Lower leg skin (tissue), 4 donors: Measurements from ENCODE around the gene SESN1. TPM values are rescaled to one million over a fixed set of nuclear protein-coding genes. Genes with fewer than 3 reads are reported as not detected.

ENCODE experiments used
- DNase-seq, 2 donors: peaks; one replicate each; pipeline ENCODE4 v3.0.0-alpha.2; 2019; ENCODE audit warnings: low spot score in 2 of 2
- H3K4me3 ChIP-seq: fragments of 200-600 bp; sonication (generic); 2 replicates; pipeline ENCODE4 v1.5.1; 2017; ENCODE audit warnings: mild to moderate bottlenecking, low read depth; ENCODE audit not compliant: poor library complexity, severe bottlenecking
- CTCF ChIP-seq, 3 donors: fragments of 450-650 bp; IDR thresholded peaks; one replicate each; pipeline ENCODE4 v1.5.1; 2016; ENCODE audit warnings: antibody characterized with exemption in 3 of 3, mild to moderate bottlenecking in 3 of 3, moderate library complexity in 2 of 3
- POLR2A ChIP-seq, 2 donors: fragments of 450-650 bp; IDR thresholded peaks; one replicate each; pipeline ENCODE4 v1.6.1; 2016 to 2017; ENCODE audit warnings: antibody characterized with exemption in 2 of 2, mild to moderate bottlenecking in 1 of 2, moderate library complexity in 1 of 2
- WGBS, 2 donors: methylation state at CpG; one replicate each; pipeline ENCODE4 v1.1.5; 2018; 5-methylcytosine and 5-hydroxymethylcytosine counted together
- intact Hi-C: fragments of 100-400 bp; cut with DNase I; formaldehyde crosslinking; loops from one replicate; pipeline ENCODE4 v1.15.0; 2023; ENCODE audit warnings: low total_unique reads
- total RNA-seq, 4 donors: library from RNA; depleted of rRNA; stranded (reverse); fragments of >200 nt; gene quantifications; one replicate each; pipeline ENCODE4 v1.1.0, GENCODE V29; 2016

Gene SESN1
- total RNA-seq, 4 donors from 2014 or later: 47.9 to 165 (median 110) TPM

- H3K4me3 ChIP-seq: no peak overlapping the region
- TF ChIP-seq CTCF (IDR thresholded peaks at IDR 0.05) (no peak), POLR2A (IDR thresholded peaks at IDR 0.05) (no peak)
- 88 to 91% methylated on average over 5 of the region's 5 CpGs for WGBS, 2 donors
- no peak for DNase-seq
- intact Hi-C loops: no loop called here
Measured at GRCh38 chr6:109062216-109062615, 32.4 kb downstream of the SESN1 start.

GRCh38 chr6:109060571-109060970 lies 34.1 kb downstream of the SESN1 start:
- DNase-seq: no peak
- intact Hi-C loops: no loop called here
- H3K4me3 ChIP-seq: no peak overlapping the region
- TF ChIP-seq CTCF (IDR thresholded peaks at IDR 0.05): no peak
- TF ChIP-seq POLR2A (IDR thresholded peaks at IDR 0.05): no peak
- WGBS, 2 donors: 40 to 55% methylated on average over 2 of the region's 2 CpGs

GRCh38 chr6:109059571-109060021 lies 35.0 kb downstream of the SESN1 start:
- intact Hi-C loops: no loop called here
- H3K4me3 ChIP-seq: no peak overlapping the region
- DNase-seq: no peak
- WGBS, 2 donors: 39 to 40% methylated on average over 4 of the region's 4 CpGs
- TF ChIP-seq CTCF (IDR thresholded peaks at IDR 0.05): no peak

GRCh38 chr6:109059153-109059552 lies 35.5 kb downstream of the SESN1 start:
- DNase-seq: no peak
- no peak overlapping the region for H3K4me3 ChIP-seq
- WGBS, 2 donors: 57 to 66% methylated on average over 3 of the region's 3 CpGs
- no peak for TF ChIP-seq POLR2A (IDR thresholded peaks at IDR 0.05)
- no peak for TF ChIP-seq CTCF (IDR thresholded peaks at IDR 0.05)
- intact Hi-C loops: no loop called here

- no peak overlapping the region for H3K4me3 ChIP-seq
- 55 to 57% methylated on average over 2 of the region's 2 CpGs for WGBS, 2 donors
- no peak for TF ChIP-seq POLR2A (IDR thresholded peaks at IDR 0.05)
- TF ChIP-seq CTCF (IDR thresholded peaks at IDR 0.05): no peak
- intact Hi-C loops: no loop called here
- no peak for DNase-seq
Measured at GRCh38 chr6:109058620-109059019, 36.0 kb downstream of the SESN1 start.

- H3K4me3 ChIP-seq: no peak overlapping the region
- intact Hi-C loops: no loop called here
- DNase-seq: no peak
- TF ChIP-seq CTCF (IDR thresholded peaks at IDR 0.05): no peak
- TF ChIP-seq POLR2A (IDR thresholded peaks at IDR 0.05): no peak
Measured at GRCh38 chr6:109056661-109057060, 38.0 kb downstream of the SESN1 start.
